MM.1S (cell line): Measurements from ENCODE around the gene LSM7.

Experiments
- CTCF ChIP-seq: fragments of 300-600 bp; sonication (generic); IDR thresholded peaks from 2 replicates; pipeline ENCODE4 v1.5.1; 2016; ENCODE audit warnings: antibody characterized with exemption, low read length, mixed read lengths
- EZH2 ChIP-seq: fragments of 300-600 bp; sonication (generic); optimal IDR thresholded peaks from 2 replicates; pipeline ENCODE3; 2017; ENCODE audit warnings: low read depth, mild to moderate bottlenecking, antibody characterized with exemption, low read length, mixed read lengths
- EZH2phosphoT487 ChIP-seq: fragments of 300-600 bp; sonication (generic); IDR thresholded peaks from 2 replicates; pipeline ENCODE4 v1.6.1; 2018; ENCODE audit warnings: antibody characterized with exemption, low read length

- TF ChIP-seq CTCF (no peak), EZH2 (no peak), EZH2phosphoT487 (no peak)
Measured at GRCh38 chr19:2332341-2333026, 4.1 kb upstream of the LSM7 start.
